ENCODE data around the gene PI4KA.
"Not testable (repeated sequence)": the region's sequence is repeated elsewhere in the genome, so short reads cannot be mapped to it uniquely, and the experiment has no call there.

PI4KA gene

DNA sequence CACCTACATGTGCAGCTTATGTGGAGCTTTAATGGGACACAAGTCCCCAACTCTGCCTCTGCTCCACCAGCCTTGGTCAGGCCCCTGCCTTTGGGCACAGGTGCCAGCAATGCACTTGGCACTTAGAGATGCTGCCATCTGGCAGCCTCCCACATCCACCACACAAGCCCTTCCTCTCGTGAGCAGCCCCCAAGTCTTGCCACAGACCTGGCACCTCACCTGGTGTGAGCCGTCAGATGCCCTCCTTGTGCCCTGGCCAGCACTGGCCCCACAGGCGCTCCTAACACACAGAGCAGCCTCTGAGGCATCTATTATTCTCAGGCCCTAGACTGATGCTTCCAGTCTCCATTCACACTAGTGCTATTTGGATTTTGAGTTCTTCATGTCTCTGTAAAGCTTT, 109.2 kb downstream of the PI4KA start:
- DNase-seq (ENCODE audit: low read depth in 2 of 2): no peak

- no peak for DNase-seq (ENCODE audit: low read depth in 2 of 2)
Observed at GRCh38 chr22:20748731-20749428, 109.7 kb downstream of the PI4KA start.

- no peak for DNase-seq (ENCODE audit: low read depth in 2 of 2)
Observed at GRCh38 chr22:20748082-20748481, 110.5 kb downstream of the PI4KA start.

GRCh38 chr22:20747223-20747622, 111.4 kb downstream of the PI4KA start:
- DNase-seq (ENCODE audit: low read depth in 2 of 2): no peak

DNA sequence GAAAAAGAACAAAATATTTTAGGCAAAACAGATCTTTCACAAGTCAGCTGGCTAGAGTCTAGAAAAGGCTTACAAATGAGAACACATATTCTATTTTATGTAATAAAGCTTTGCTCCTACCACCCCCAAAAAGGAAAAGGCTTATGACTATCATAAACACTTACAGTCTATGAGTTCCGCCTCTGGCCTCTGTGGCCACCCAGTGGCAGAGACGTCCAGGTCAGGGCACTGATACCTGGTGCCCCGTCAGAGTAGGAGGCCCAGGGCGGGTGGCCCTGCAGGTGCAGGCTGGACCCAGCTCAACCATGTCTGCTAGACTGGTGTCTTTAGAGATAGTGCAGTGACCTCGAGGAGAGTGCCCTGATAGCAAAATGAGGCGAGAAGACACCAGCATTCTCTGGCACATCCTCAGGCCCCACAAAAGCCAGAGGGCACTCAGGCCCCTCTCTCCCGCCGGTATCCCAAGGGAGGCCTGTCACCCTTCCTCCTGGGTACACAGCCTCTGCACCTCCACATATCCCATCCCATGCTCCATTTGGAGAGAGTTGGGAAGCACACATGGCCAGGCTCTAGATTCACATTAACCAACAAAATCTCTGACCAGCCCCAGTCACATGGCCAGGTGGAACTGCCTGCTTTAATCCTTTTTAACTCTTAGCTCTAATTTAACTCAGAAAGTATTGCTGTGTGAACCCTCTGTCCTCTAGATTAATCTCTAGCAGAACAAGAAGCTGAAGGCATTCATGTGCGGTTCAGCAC, 112.0 kb downstream of the PI4KA start:
- DNase-seq (ENCODE audit: low read depth in 2 of 2): no peak

DNA sequence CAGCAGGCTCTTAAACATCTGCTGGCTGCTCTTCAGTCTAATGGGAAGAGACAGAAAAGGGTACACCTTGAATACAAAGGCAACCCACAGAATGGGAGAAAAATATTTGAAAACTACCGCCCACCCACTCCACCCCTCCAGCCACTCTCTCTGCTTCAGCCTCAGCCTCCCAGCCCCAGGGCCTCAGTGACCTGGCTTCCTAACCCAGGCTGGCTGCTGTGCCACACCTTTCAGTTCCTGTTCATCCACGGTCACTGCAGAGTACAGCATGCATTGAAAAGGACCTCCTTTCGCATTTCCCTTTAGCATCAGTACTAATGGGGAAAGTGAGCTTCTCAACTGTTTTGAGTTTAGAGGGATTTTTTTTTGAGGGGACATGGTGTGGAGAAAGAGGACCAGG, 113.5 kb downstream of the PI4KA start:
- no peak for DNase-seq (ENCODE audit: low read depth in 2 of 2)

- no peak for DNase-seq (ENCODE audit: low read depth in 2 of 2)
Observed at GRCh38 chr22:20744456-20744855, 114.2 kb downstream of the PI4KA start.

- DNase-seq (ENCODE audit: low read depth in 2 of 2): no peak
Observed at GRCh38 chr22:20742764-20743163, 115.8 kb downstream of the PI4KA start.

GRCh38 chr22:20741634-20742581, 116.7 kb downstream of the PI4KA start:
- DNase-seq (ENCODE audit: low read depth in 2 of 2): peak; percentile 9 to 27

- no peak for DNase-seq (ENCODE audit: low read depth in 2 of 2)
Observed at GRCh38 chr22:20741008-20741633, 117.5 kb downstream of the PI4KA start.

GRCh38 chr22:20740222-20740951, 118.2 kb downstream of the PI4KA start:
- DNase-seq (ENCODE audit: low read depth in 2 of 2): no peak

DNA sequence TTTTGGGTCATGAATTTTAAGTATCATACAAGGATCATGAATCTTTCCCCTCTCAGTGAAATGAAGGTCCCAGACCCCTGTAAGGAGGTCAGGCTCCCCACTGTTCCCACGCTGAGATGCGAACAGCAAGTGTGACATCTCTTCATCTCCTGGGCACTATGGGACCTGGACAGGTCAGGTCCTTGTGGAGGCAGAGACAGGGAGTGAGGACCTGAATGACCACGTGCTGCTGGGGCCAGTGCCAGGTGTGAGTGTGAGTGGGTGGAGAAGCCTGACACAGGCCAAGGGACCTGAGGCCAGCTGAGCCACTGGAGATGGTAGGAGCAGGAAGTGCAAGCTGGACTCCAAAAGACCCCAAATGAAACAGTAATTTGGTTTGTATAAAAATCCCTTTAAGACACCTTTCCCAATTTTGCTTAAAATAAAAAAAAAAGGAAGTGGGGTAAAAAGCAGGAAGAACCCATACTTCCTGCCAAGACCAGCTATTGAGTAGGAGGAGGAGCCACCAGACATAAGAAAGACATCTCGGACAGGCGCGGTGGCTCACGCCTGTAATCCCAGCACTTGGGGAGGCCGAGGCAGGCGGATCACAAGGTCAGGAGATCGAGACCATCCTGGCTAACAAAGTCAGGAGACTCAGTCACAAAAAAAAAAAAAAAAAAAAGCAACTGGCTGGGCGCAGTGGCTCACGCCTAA, 120.1 kb downstream of the PI4KA start:
- DNase-seq (ENCODE audit: low read depth in 2 of 2): no peak

- not testable (repeated sequence) for DNase-seq (ENCODE audit: low read depth in 2 of 2)
Observed at GRCh38 chr22:20736891-20737290, 121.7 kb downstream of the PI4KA start.

GRCh38 chr22:20735356-20736162, 123.1 kb downstream of the PI4KA start:
- not testable (repeated sequence) for DNase-seq (ENCODE audit: low read depth in 2 of 2)

DNA sequence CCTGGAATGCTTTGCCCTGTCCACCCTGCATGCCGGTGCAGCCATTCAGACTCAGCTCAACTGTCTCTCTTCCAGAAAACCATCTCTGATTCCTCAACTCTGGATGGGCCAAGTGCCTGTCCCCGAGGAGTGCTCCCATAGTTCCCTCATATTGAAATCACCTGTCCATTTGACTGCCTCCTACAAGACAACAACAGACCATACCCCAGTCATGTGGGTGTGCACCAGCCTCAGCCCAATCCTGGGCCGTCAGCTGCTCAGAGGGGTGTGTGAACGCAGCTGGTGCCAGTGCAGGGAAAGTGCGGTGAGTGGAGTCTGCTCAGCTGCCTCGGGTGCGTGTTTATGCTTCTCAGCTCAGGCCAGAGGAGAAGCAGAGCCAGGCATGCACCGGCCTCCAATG, 126.2 kb downstream of the PI4KA start:
- DNase-seq (ENCODE audit: low read depth in 2 of 2): not testable (repeated sequence)

DNA sequence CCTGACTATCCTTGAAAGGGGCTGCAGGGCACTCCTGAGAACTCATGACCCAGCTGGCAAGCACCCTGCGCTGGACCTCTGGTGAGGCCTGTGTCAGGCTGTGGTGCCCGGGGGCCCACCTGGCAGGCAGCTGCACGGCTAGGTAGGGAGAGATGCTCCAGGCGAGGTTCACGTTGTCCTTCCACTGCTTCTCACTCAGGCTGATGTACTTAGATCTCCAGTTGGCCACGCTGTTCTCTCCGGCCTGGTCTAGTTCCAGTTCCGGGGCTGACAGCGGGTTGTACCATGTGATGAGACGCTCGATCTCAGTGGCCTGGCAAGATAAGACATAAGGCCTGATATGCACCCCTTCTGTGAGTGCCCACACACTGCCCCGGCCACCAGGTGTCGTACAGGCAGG, 129.4 kb downstream of the PI4KA start:
- DNase-seq (ENCODE audit: low read depth in 2 of 2): no peak

DNA sequence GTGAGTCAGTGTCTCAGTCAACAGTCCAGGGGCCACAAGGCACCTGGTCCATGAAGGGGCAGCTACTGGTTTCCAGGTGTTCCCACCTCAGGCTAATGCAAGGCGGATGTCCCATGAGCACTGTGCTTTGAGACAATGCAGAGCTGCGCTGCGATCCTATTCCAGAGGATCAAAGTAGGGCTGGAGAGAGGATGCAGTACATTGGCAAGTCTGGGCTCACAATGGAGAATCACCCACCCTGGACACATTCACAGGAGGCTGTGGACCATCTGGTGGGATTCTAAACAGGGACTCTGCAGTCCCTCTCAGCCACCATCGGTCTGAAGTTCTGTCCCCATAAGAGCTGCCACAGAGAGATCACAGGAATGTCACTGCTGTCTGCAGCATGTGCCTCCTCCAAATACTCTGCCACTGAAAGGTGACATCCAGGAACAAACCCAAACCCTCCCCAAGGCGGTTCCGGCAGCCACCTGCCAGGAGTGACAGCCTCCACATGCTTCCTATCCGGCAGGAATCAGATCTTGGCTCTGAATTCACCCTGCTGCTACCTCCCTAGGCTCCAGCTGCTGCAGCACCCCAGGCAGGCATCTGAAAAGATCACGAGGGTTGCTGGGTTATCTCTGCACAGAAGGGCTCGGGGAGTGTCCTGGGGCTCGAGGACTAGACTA, 130.0 kb downstream of the PI4KA start:
- DNase-seq (ENCODE audit: low read depth in 2 of 2): no peak

GRCh38 chr22:20727118-20728015, 131.2 kb downstream of the PI4KA start:
- DNase-seq (ENCODE audit: low read depth in 2 of 2): no peak

Measured in stimulated activated CD4-positive, alpha-beta T cell treated with anti-CD3 and anti-CD28 coated beads, Interleukin-1b, Interleukin-23, amount 100 ng/mL, for 4 hours (primary cell).